ENCODE measurements around the gene CIAO2B.
"Not testable (repeated sequence)": the region's sequence is repeated elsewhere in the genome, so short reads cannot be mapped to it uniquely, and the experiment has no call there.

Gene CIAO2B

GRCh38 chr16:66955363-66956153 is 21.4 kb upstream of the CIAO2B start:
- DNase-seq (ENCODE audit: low read depth): not testable (repeated sequence)

- DNase-seq (ENCODE audit: low read depth): peak; percentile 59
These were observed 20.0 kb upstream of the CIAO2B start for GRCh38 chr16:66954097-66954659.

- DNase-seq (ENCODE audit: low read depth): no peak
These were observed 19.4 kb upstream of the CIAO2B start for GRCh38 chr16:66953462-66954096.

GRCh38 chr16:66952430-66953110 is 18.4 kb upstream of the CIAO2B start:
- no peak for DNase-seq (ENCODE audit: low read depth)

- no peak for DNase-seq (ENCODE audit: low read depth)
These were observed 17.0 kb upstream of the CIAO2B start for GRCh38 chr16:66950971-66951790.

- no peak for DNase-seq (ENCODE audit: low read depth)
These were observed 16.2 kb upstream of the CIAO2B start for GRCh38 chr16:66950437-66950836.

GRCh38 chr16:66949472-66949871 is 15.3 kb upstream of the CIAO2B start:
- DNase-seq (ENCODE audit: low read depth): no peak

GRCh38 chr16:66948837-66949225 is 14.6 kb upstream of the CIAO2B start:
- no peak for DNase-seq (ENCODE audit: low read depth)

- no peak for DNase-seq (ENCODE audit: low read depth)
These were observed 14.1 kb upstream of the CIAO2B start for GRCh38 chr16:66948134-66948836.

GRCh38 chr16:66947302-66948065 is 13.3 kb upstream of the CIAO2B start:
- peak; percentile 74 for DNase-seq (ENCODE audit: low read depth)

GRCh38 chr16:66946974-66947301 is 12.7 kb upstream of the CIAO2B start:
- DNase-seq (ENCODE audit: low read depth): no peak

GRCh38 chr16:66946541-66946940 is 12.3 kb upstream of the CIAO2B start:
- DNase-seq (ENCODE audit: low read depth): no peak

GRCh38 chr16:66945939-66946338 is 11.7 kb upstream of the CIAO2B start:
- no peak for DNase-seq (ENCODE audit: low read depth)

- DNase-seq (ENCODE audit: low read depth): not testable (repeated sequence)
These were observed 10.8 kb upstream of the CIAO2B start for GRCh38 chr16:66944971-66945370.

- DNase-seq (ENCODE audit: low read depth): no peak
These were observed 9.8 kb upstream of the CIAO2B start for GRCh38 chr16:66944054-66944441.

GRCh38 chr16:66943426-66944053 is 9.3 kb upstream of the CIAO2B start:
- DNase-seq (ENCODE audit: low read depth): no peak

- no peak for DNase-seq (ENCODE audit: low read depth)
These were observed 8.8 kb upstream of the CIAO2B start for GRCh38 chr16:66942981-66943380.

- DNase-seq (ENCODE audit: low read depth): no peak
These were observed 6.0 kb upstream of the CIAO2B start for GRCh38 chr16:66940236-66940635.

GRCh38 chr16:66939366-66939765 is 5.2 kb upstream of the CIAO2B start:
- DNase-seq (ENCODE audit: low read depth): no peak

GRCh38 chr16:66937725-66938337 is 3.6 kb upstream of the CIAO2B start:
- no peak for DNase-seq (ENCODE audit: low read depth)

Data from stimulated activated CD8-positive, alpha-beta memory T cell treated with anti-CD3 and anti-CD28 coated beads, Interleukin-12 subunit alpha, Interleukin-12 subunit beta, amount 100 ng/mL, for 1 hour (primary cell).